ENCODE results near the gene ARL15. TPM values are rescaled to one million over a fixed set of nuclear protein-coding genes. Genes with fewer than 3 reads are reported as not detected.

Gene ARL15
- total and polyA plus RNA-seq, 9 of the 15 experiments (the other 6 are each of a cell fraction or from before 2014, with no cell fraction given), result 18.5 to 80.4 (median 57.0) TPM

- TF ChIP-seq MYNN (IDR thresholded peaks at IDR 0.05) (no peak), MYNN (CRISPR knock-in tag; IDR thresholded peaks at IDR 0.05) (no peak), ZNF764 (CRISPR knock-in tag; IDR thresholded peaks at IDR 0.05; ENCODE audit: low read depth) (no peak), XRCC3 (IDR thresholded peaks at IDR 0.05) (no peak), ZNF668 (CRISPR knock-in tag; IDR thresholded peaks at IDR 0.05) (no peak)
Measured at GRCh38 chr5:53965459-53965858, 344.9 kb downstream of the ARL15 start (continued).

GRCh38 chr5:53963958-53964357 is 346.4 kb downstream of the ARL15 start:
- Histone ChIP-seq H3K4me1 (replicated peaks in 1 of 2; ENCODE audit: control insufficient read depth in 2 of 2, insufficient read depth in 2 of 2, low read length in 2 of 2) (no peaks in the 10 kb centered on the region), H3K27ac (ENCODE audit: extremely low read depth, low read depth, low read length) (no peak overlapping the region), H3K9me3 (replicated peaks; ENCODE audit: control insufficient read depth, insufficient read depth, low read depth, low read length) (no peaks in the 10 kb centered on the region), H3K79me2 (ENCODE audit: control insufficient read depth, insufficient read depth, low read length) (no peaks in the 10 kb centered on the region), H3K9me1 (ENCODE audit: control insufficient read depth, insufficient read depth, low read length) (no peaks in the 10 kb centered on the region), H3K4me3 (no peak overlapping the region), H3K4me2 (ENCODE audit: insufficient read depth, low read length) (no peak overlapping the region), H4K20me1 (replicated peaks; ENCODE audit: control insufficient read depth, insufficient read depth, low read length) (no peaks in the 10 kb centered on the region; the same call in 1 of the 2 replicates), H3K27me3 (ENCODE audit: control insufficient read depth in 2 of 2, insufficient read depth in 2 of 2, low read length in 2 of 2) (no peaks in the 10 kb centered on the region), H3K36me3 (ENCODE audit: control insufficient read depth, insufficient read depth, low read length) (peaks cover 3% of the 10 kb centered on the region; the same call in 1 of the 3 replicates), H3K9ac (ENCODE audit: insufficient read depth in 1 of 2, low read depth in 2 of 2, low read length in 2 of 2) (no peak overlapping the region), H2AFZ (ENCODE audit: low read depth, low read length) (no peak overlapping the region)
- in situ Hi-C loops (cut with MboI) (no loop called here), intact Hi-C loops (cut with micrococcal nuclease) (loop anchor here (10.0 kb wide), 1 partner anchor 251 kb away; no protein-coding TSS in a partner anchor)
- ChIA-PET POLR2A (no interaction called here), CTCF (ENCODE audit: low intra/inter-chr PET ratio) (interaction anchor here (0.6 kb wide), 1 partner anchor 176 kb away, joined by 3 read pairs; no protein-coding TSS in a partner anchor)
- TF ChIP-seq, protein P1, sequence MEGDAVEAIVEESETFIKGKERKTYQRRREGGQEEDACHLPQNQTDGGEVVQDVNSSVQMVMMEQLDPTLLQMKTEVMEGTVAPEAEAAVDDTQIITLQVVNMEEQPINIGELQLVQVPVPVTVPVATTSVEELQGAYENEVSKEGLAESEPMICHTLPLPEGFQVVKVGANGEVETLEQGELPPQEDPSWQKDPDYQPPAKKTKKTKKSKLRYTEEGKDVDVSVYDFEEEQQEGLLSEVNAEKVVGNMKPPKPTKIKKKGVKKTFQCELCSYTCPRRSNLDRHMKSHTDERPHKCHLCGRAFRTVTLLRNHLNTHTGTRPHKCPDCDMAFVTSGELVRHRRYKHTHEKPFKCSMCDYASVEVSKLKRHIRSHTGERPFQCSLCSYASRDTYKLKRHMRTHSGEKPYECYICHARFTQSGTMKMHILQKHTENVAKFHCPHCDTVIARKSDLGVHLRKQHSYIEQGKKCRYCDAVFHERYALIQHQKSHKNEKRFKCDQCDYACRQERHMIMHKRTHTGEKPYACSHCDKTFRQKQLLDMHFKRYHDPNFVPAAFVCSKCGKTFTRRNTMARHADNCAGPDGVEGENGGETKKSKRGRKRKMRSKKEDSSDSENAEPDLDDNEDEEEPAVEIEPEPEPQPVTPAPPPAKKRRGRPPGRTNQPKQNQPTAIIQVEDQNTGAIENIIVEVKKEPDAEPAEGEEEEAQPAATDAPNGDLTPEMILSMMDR (IDR thresholded peaks at IDR 0.05 in 2 of 3, conservative IDR thresholded peaks at IDR 0.05 in 1 of 3; ENCODE audit: insufficient read depth in 2 of 3, low read depth in 1 of 3, low read length in 3 of 3), result 0 out of 6 replicates have a peak, but pooled peaks of 1 of the 3 experiments have one; percentile 5
- TF ChIP-seq, protein P2, sequence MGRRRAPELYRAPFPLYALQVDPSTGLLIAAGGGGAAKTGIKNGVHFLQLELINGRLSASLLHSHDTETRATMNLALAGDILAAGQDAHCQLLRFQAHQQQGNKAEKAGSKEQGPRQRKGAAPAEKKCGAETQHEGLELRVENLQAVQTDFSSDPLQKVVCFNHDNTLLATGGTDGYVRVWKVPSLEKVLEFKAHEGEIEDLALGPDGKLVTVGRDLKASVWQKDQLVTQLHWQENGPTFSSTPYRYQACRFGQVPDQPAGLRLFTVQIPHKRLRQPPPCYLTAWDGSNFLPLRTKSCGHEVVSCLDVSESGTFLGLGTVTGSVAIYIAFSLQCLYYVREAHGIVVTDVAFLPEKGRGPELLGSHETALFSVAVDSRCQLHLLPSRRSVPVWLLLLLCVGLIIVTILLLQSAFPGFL (CRISPR knock-in tag; IDR thresholded peaks at IDR 0.05), result no peak
- TF ChIP-seq GTF2A2 (tag; IDR thresholded peaks at IDR 0.05), result no peak
- FAIRE-seq (no peak), DNase-seq (ENCODE audit: extremely low read depth in 1 of 4, low spot score in 3 of 4) (no peak), ATAC-seq (no peak)
- WGBS (ENCODE audit: insufficient coverage, low coverage, missing lambda C conversion rate), result 83% methylated on average over 1 of the region's 1 CpG
- BruUV-seq (replicated peaks), result no TSS peak

All from K562 (cell line).